ENCODE data around the gene CTRB2. TPM values are rescaled to one million over a fixed set of nuclear protein-coding genes. Genes with fewer than 3 reads are reported as not detected.
"Not testable (repeated sequence)": the region's sequence is repeated elsewhere in the genome, so short reads cannot be mapped to it uniquely, and the experiment has no call there.

CTRB2 gene
- total RNA-seq, 1 donor: not detected

DNA sequence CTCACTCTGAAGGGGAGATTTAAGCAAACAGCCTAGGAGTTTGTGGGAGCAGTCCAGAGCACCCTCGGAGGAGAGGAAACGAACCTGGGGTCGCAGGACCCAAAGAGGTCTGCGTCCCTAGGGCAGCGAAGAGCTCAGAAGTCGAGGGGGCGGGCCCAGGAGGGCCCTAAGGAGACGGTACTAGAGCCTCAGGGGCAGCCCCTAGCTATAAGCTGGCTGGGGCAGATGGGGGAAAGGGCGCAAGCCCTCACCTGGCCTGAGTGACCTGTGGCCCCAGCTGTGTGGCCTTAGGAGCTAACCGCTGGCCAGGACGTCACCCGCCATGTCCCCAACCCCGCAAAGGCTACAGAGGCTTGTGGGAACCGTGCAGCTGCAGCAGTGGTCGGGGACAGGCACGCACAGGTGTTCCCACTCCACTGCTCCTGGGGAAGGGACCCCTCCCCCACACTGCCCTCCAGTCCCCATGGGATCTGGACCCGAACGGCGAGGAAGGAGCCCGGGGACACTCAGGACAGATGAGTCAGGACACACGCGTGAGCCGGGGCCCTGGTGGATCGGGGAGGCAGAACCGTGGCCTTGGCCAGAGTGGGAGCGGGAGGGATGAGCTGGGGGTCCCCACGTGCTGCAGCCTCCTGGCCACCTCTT is 2.0 kb upstream of the CTRB2 start:
- DNase-seq (ENCODE audit: low read depth): no peak
- no peak overlapping the region for H3K4me3 ChIP-seq (ENCODE audit: low read depth, low read length)
- TF ChIP-seq CTCF (IDR thresholded peaks at IDR 0.05; ENCODE audit: insufficient read depth, low read length): no peak

DNA sequence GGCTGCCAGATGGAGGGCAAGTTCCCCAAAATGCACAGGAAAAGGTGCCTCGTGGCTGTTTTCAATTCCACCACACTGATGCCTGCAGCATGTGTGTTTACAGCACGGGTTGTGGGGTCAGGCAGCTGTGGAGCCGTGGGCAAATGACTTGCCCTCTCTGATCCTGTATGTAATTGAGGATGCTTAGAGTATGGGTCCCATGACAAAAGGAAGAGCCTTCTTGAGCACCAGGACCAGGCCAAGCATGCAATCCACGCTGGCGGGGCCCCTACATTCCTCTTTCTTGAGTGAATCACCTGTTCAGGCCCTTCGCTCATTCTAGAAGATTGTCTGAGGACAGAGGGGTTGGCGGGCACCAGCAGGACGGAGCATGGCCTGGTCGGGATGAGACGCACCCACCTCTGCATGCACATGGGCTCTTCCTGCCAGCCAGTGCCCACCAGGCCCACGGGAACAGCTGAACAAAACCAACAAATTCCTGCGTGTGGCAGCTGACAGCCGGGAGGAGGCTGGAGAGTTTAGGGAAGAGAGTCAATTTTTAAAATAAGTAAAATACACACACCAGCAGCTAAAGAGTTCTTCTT is 1.4 kb upstream of the CTRB2 start:
- no peak overlapping the region for H3K4me3 ChIP-seq (ENCODE audit: low read depth, low read length)
- TF ChIP-seq CTCF (IDR thresholded peaks at IDR 0.05; ENCODE audit: insufficient read depth, low read length): no peak
- DNase-seq (ENCODE audit: low read depth): no peak

- no peak overlapping the region for H3K4me3 ChIP-seq (ENCODE audit: low read depth, low read length)
- DNase-seq (ENCODE audit: low read depth): no peak
- TF ChIP-seq CTCF (IDR thresholded peaks at IDR 0.05; ENCODE audit: insufficient read depth, low read length): no peak
Observed at GRCh38 chr16:75207831-75208230, 870 bp upstream of the CTRB2 start.

DNA sequence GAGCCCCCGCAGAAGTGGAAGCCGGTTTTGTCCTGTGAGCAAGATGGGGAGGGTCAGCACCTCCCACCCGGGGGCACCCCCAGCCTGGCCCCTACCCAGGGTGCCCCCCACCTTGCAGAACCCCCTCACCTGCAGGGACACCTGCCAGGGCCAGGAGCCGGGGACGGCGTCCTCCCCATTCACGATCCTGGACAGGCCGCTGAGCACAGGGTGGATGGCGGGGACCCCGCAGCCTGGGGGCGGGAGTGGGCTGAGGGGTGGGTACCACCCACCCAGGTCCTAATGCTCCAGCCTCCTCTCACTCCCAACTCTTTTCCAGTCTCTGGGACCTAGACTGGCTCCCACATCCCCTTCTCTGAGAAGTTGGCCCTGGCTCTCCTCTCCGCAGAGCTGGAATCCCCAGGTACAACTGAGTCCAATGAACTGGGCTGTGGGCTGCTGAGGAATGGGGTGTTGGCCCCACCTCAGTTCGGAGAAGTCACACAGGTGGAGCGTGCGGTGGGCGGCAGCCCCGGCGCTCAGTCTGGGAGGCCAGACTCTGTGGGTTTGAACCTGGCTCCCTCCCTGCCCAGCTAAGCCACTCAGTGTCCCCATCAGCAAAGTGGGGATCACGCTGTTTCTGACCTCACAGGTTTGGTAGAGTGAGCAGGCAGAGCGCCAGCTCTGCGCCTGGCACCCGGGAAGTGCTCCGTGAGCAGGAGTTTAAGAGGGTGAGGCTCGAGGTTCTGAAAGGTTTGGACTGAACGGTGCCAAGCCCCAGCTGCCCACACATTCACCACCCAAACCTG is 806 bp downstream of the CTRB2 start:
- H3K4me3 ChIP-seq (ENCODE audit: low read depth, low read length); DNase-seq (ENCODE audit: low read depth): not testable (repeated sequence)

DNA sequence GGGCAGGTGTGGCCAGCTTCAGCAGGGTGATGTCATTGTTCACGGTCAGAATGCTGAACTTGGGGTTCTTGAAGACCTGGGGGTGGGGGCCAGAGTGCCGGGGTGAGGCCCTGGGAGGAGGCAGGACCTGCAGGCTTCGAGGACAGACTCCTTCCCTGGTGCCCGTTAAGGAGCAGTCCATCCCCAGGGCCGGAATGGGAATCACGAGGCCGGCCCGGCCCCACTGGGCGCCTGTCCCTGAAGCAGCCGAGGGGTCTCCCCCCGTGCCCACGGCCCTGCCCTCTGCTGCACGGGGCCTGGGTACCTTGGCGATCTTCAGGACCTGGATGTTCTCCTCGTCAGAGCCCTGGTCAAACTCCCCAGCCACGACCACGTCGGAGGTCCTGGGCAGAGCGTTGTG is 1.5 kb downstream of the CTRB2 start:
- DNase-seq (ENCODE audit: low read depth); H3K4me3 ChIP-seq (ENCODE audit: low read depth, low read length): not testable (repeated sequence)

GRCh38 chr16:75204905-75205304 is 2.1 kb downstream of the CTRB2 start:
- DNase-seq (ENCODE audit: low read depth): not testable (repeated sequence)

DNA sequence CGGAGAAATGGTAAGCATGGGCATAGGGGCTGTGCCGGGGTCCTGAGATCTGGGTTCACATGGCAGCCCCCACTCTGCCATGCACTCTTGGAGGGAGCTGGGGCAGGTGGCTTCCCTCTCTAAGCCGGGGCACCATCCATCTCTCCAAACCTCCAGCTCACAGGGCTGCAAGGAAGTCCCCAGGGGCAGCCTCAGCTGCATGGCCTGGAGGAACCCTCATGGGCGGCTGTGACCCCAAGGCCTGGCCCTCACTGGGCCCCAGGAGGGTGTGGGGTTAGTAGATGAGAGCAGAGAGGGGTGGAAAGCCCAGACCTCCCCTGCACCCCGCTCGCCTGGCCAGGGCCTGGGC is 2.6 kb downstream of the CTRB2 start:
- no peak overlapping the region for H3K4me3 ChIP-seq (ENCODE audit: low read depth, low read length)
- DNase-seq (ENCODE audit: low read depth): no peak
- no peak for TF ChIP-seq CTCF (IDR thresholded peaks at IDR 0.05; ENCODE audit: insufficient read depth, low read length)

More at GRCh38 chr16:75204905-75205304, 2.1 kb downstream of the CTRB2 start:
- H3K4me3 ChIP-seq (ENCODE audit: low read depth, low read length): not testable (repeated sequence)

- DNase-seq (ENCODE audit: low read depth): no peak
- no peak for TF ChIP-seq CTCF (IDR thresholded peaks at IDR 0.05; ENCODE audit: insufficient read depth, low read length)
- no peak overlapping the region for H3K4me3 ChIP-seq (ENCODE audit: low read depth, low read length)
Observed at GRCh38 chr16:75203667-75204409, 3.1 kb downstream of the CTRB2 start.

All from fibroblast of the aortic adventitia (primary cell).